Thyroid gland (tissue), 4 donors: ENCODE data around the gene RAC2. TPM values are rescaled to one million over a fixed set of nuclear protein-coding genes. Genes with fewer than 3 reads are reported as not detected.
"Not testable (repeated sequence)": the region's sequence is repeated elsewhere in the genome, so short reads cannot be mapped to it uniquely, and the experiment has no call there.

ENCODE experiments used
- DNase-seq, 2 donors: peaks; one replicate each; pipeline ENCODE4 v3.0.0-alpha.2; 2019
- H3K27ac ChIP-seq, 3 donors: fragments of 200-600 bp; sonication (generic); 1 replicate in 2 of 3; 2 replicates in 1 of 3; pipeline ENCODE4 v1.5.1; 2016 to 2019; ENCODE audit warnings: mild to moderate bottlenecking in 1 of 3, moderate library complexity in 1 of 3
- H3K27me3 ChIP-seq: fragments of 200-600 bp; sonication (generic); one replicate; pipeline ENCODE4 v1.5.1; 2019
- H3K36me3 ChIP-seq, 2 donors: fragments of 200-600 bp; sonication (generic); one replicate each; pipeline ENCODE4 v1.5.1; 2016 to 2019
- H3K4me1 ChIP-seq, 2 donors: fragments of 200-600 bp; sonication (generic); one replicate each; pipeline ENCODE4 v1.5.1; 2017 to 2019
- H3K4me3 ChIP-seq, 3 donors: fragments of 200-600 bp; sonication (generic); replicated peaks in 1 of 3; 1 replicate in 2 of 3; 2 replicates in 1 of 3; pipeline ENCODE4 v1.5.1; 2016; ENCODE audit warnings: mild to moderate bottlenecking in 1 of 3
- H3K9me3 ChIP-seq: fragments of 200-600 bp; sonication (generic); one replicate; pipeline ENCODE4 v1.5.1; 2017
- POLR2A ChIP-seq, 2 donors: fragments of 450-650 bp; IDR thresholded peaks; one replicate each; pipeline ENCODE4 v1.6.1; 2017; ENCODE audit warnings: antibody characterized with exemption in 2 of 2, mild to moderate bottlenecking in 2 of 2, moderate library complexity in 1 of 2
- WGBS, 2 donors: methylation state at CpG; one replicate each; pipeline ENCODE4 v1.1.5; 2017; 5-methylcytosine and 5-hydroxymethylcytosine counted together
- intact Hi-C: fragments of 100-400 bp; cut with DNase I; formaldehyde crosslinking; loops from one replicate; pipeline ENCODE4 v1.15.1; 2023
- total RNA-seq, 4 donors: library from RNA; depleted of rRNA; stranded (reverse); fragments of >200 nt; gene quantifications; one replicate each; pipeline ENCODE4 v1.2.3, GENCODE V29; 2016
- TF ChIP-seq, protein P1 (sequence below), 6 experiments: fragments of 200-600 bp in 3 of 6; fragments of 450-650 bp in 3 of 6; sonication (generic) in 3 of 6; IDR thresholded peaks; one replicate each; pipeline ENCODE4 v1.5.1; 2016 to 2019; ENCODE audit warnings: antibody characterized with exemption in 6 of 6, mild to moderate bottlenecking in 2 of 6, inconsistent platforms in 1 of 6, moderate library complexity in 1 of 6

The RAC2 gene
- total RNA-seq, 4 donors from 2014 or later: 3.6 to 6.0 (median 4.6) TPM

DNA sequence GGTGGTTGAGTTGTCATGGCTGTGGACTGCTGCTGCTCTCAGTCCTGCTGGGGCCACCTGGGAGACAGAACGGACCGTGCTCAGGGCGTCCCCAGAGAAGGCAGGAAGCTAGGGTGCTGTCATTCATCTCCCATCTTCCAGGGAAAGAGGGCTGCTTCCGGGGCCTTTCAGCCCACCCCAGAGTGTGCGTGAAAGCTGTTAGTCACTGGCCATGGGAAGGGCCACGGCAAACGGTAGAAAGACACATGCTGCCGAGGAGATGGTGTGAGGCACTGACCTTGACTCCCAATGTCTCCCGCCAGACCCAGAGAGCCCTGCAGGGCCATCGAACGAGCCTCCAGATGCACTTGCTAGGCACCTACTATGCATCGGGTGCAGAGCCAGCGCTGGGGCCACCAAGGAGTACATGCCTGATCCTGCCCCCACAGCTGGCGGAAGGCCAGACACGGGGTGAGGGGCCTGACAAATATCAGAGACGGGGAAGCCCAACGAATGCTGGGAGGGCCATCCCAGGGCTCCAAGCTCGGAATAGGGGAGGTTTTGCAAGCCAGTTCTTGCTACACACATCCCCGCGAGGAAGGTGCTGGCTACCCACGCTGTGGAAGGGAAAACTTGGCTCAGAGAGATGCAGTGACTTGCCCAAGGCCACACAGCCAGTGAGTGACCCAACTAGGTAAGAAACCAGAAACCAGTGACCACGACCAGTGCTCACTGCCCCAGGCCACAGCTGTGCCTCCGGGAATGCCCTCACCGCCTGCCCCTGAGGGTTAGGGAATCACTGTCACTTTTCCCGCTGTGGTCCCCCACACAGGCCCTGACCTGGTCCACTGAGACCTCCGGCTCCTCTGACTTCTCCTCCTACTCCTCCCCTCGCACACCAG, 10.1 kb downstream of the RAC2 start:
- no peaks in the 10 kb centered on the region for H3K9me3 ChIP-seq
- intact Hi-C loops: no loop called here
- H3K4me1 ChIP-seq: peaks cover 0 to 6% of the 10 kb centered on the region in 2 donors
- H3K4me3 ChIP-seq: no peak overlapping the region
- H3K36me3 ChIP-seq: no peaks in the 10 kb centered on the region
- no peak for DNase-seq
- no peaks in the 10 kb centered on the region for H3K27me3 ChIP-seq
- no peak overlapping the region for H3K27ac ChIP-seq
- 73% methylated on average over 23 to 25 of the region's 27 CpGs for WGBS, 2 donors
- TF ChIP-seq POLR2A (IDR thresholded peaks at IDR 0.05): no peak
- TF ChIP-seq, protein P1, sequence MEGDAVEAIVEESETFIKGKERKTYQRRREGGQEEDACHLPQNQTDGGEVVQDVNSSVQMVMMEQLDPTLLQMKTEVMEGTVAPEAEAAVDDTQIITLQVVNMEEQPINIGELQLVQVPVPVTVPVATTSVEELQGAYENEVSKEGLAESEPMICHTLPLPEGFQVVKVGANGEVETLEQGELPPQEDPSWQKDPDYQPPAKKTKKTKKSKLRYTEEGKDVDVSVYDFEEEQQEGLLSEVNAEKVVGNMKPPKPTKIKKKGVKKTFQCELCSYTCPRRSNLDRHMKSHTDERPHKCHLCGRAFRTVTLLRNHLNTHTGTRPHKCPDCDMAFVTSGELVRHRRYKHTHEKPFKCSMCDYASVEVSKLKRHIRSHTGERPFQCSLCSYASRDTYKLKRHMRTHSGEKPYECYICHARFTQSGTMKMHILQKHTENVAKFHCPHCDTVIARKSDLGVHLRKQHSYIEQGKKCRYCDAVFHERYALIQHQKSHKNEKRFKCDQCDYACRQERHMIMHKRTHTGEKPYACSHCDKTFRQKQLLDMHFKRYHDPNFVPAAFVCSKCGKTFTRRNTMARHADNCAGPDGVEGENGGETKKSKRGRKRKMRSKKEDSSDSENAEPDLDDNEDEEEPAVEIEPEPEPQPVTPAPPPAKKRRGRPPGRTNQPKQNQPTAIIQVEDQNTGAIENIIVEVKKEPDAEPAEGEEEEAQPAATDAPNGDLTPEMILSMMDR (IDR thresholded peaks at IDR 0.05): no peak

DNA sequence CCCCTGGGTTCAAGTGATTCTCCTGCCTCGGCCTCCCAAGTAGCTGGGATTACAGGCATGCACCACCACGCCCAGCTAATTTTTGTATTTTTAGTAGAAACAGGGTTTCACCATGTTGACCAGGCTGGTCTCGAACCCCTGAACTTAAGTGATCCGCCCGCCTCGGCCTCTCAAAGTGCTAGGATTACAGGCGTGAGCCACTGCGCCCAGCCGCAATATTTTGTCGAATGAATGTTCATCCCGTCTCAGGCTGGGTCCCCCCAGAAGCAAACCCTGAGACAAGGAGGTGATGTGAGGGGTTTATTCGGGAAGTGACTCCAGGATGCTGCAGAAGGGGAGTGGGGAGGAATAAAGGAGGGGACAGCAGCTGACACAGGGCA, 10.7 kb downstream of the RAC2 start:
- H3K27ac ChIP-seq, H3K9me3 ChIP-seq, H3K4me3 ChIP-seq, H3K4me1 ChIP-seq, intact Hi-C loops, H3K36me3 ChIP-seq, H3K27me3 ChIP-seq, DNase-seq: not testable (repeated sequence)
- WGBS, 2 donors: 91 to 93% methylated on average over 12 of the region's 12 CpGs

DNA sequence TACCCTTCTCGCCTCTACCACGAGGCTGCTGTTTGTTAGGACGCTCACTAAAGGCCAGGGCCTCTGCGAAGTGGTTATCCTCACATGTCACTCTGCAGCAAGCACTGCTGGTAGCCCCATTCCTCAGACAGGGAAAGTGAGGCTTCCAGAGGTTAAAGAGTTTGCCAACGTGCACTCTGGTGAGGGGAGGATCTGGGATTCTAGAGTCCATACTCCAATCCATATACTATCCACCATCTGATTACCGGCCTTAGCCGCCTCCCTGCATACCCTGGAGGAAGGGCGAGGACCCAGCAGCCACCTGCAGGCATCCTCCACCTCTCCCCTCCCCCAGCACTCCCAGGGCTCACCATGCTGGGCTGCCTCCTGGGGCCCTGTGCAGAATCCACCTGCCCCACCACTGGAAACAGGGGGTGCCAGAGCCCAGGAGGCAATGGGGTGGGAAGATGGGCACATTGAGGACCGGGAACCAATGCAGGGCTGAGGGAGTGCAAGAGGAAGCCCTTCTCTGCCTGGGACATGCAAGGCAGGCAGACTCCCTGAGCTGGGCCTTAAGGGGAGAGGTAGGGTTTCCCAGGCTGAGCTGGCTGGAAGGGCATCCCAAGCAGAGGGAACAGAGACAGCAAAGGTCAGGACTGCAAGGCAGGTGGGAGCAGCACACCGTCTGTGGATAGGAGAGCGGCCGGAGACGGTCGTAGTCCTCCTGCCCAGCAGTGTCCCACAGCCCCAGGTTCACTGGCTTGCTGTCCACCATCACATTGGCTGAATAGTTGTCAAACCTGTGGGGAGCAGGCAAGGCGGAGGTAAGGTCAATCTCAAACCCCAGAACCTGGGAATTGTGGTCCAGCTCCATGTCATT, 11.7 kb downstream of the RAC2 start:
- 81 to 85% methylated on average over 15 of the region's 15 CpGs for WGBS, 2 donors
- TF ChIP-seq, protein P1 (IDR thresholded peaks at IDR 0.05): no peak
- TF ChIP-seq POLR2A (IDR thresholded peaks at IDR 0.05): no peak
- Histone ChIP-seq H3K27me3 (no peaks in the 10 kb centered on the region), H3K4me3 (no peak overlapping the region), H3K36me3 (no peaks in the 10 kb centered on the region), H3K4me1 (peaks cover 0 to 6% of the 10 kb centered on the region in 2 donors), H3K9me3 (no peaks in the 10 kb centered on the region), H3K27ac (no peak overlapping the region)
- no peak for DNase-seq
- intact Hi-C loops: no loop called here

DNA sequence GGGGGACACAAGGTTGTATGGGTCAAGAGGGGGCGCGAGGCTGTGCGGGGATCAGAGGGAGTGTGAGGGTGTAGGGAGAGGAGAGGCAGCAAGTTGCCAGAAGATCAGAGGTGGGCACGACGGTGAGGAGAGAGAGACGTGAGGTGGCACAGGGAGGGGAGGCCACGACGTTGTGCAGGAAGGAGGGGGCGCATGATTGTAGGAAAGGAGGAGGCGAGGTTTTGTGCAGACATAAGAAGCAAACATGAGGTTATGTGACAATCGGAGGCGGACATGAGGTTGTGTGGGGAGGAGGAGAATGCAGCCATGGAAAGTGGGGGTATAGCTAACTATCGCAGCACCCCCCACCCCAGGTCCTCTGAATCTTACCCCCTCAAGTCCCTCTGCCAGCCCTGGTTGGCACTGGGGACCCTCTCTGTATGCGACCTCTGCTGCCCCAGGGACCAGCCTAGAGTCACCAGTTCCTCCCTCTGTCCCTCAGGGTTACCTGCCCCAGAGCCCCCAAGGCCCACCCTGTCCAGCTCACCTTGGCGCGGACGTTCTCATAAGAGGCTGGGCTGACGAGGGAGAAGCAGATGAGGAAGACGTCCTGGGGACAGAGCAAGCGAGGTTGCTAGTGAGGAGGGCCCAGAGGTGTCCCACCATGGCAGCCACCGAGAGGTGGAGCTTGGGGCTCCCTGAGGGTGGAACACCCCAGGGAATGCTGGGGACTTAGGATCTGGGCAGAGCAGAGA, 12.5 kb downstream of the RAC2 start:
- no peaks in the 10 kb centered on the region for H3K9me3 ChIP-seq
- no peaks in the 10 kb centered on the region for H3K36me3 ChIP-seq
- H3K27me3 ChIP-seq: no peaks in the 10 kb centered on the region
- H3K4me1 ChIP-seq: peaks cover 0 to 6% of the 10 kb centered on the region in 2 donors
- H3K27ac ChIP-seq: no peak overlapping the region
- intact Hi-C loops: no loop called here
- DNase-seq: no peak
- H3K4me3 ChIP-seq: no peak overlapping the region
- 74 to 78% methylated on average over 20 to 21 of the region's 21 CpGs for WGBS, 2 donors
- TF ChIP-seq, protein P1 (IDR thresholded peaks at IDR 0.05): no peak
- no peak for TF ChIP-seq POLR2A (IDR thresholded peaks at IDR 0.05)

DNA sequence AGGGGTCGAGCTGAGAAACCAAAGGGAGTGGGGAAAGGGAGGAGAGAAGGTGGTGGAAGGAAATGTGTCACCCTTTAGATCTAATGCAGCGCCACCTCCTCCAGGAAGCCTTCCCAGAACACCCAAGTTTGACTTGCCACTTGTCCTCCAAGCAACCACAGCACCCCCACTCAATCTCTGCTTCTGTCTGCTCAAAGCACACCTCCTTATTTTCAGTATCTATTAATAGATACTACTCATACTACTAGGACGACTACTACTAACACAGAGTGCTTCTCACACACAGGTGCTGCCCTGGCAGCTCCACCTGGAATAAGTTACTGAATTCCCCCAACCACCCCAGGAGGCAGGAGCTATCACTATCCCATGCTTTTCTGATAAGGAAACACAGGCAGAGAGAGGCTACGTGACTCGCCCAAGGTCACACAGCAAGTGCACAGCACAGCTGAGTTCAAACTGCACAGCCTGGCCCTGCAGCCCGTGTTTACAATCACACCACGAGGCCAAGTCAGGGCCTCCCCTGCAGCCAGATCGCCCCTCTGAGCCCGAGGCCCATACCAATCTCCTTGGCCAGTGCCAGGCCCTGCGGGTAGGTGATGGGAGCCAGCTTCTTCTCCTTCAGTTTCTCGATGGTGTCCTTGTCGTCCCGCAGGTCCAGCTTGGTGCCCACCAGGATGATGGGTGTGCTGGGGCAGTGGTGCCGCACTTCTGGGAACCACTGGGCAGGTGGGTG, 13.2 kb downstream of the RAC2 start:
- no peak overlapping the region for H3K4me3 ChIP-seq
- intact Hi-C loops: no loop called here
- H3K4me1 ChIP-seq: peaks cover 0 to 6% of the 10 kb centered on the region in 2 donors
- no peak overlapping the region for H3K27ac ChIP-seq
- 84 to 87% methylated on average over 10 of the region's 14 CpGs for WGBS, 2 donors
- H3K9me3 ChIP-seq: no peaks in the 10 kb centered on the region
- TF ChIP-seq, protein P1 (IDR thresholded peaks at IDR 0.05): no peak
- TF ChIP-seq POLR2A (IDR thresholded peaks at IDR 0.05): no peak
- H3K27me3 ChIP-seq: no peaks in the 10 kb centered on the region
- no peaks in the 10 kb centered on the region for H3K36me3 ChIP-seq
- no peak for DNase-seq
